Measurements from ENCODE around the gene BCL3. TPM values are rescaled to one million over a fixed set of nuclear protein-coding genes. Genes with fewer than 3 reads are reported as not detected.

BCL3 gene
- total RNA-seq (2012; rRNA removed): 5.7 and 5.8 TPM in 2 replicates

DNA sequence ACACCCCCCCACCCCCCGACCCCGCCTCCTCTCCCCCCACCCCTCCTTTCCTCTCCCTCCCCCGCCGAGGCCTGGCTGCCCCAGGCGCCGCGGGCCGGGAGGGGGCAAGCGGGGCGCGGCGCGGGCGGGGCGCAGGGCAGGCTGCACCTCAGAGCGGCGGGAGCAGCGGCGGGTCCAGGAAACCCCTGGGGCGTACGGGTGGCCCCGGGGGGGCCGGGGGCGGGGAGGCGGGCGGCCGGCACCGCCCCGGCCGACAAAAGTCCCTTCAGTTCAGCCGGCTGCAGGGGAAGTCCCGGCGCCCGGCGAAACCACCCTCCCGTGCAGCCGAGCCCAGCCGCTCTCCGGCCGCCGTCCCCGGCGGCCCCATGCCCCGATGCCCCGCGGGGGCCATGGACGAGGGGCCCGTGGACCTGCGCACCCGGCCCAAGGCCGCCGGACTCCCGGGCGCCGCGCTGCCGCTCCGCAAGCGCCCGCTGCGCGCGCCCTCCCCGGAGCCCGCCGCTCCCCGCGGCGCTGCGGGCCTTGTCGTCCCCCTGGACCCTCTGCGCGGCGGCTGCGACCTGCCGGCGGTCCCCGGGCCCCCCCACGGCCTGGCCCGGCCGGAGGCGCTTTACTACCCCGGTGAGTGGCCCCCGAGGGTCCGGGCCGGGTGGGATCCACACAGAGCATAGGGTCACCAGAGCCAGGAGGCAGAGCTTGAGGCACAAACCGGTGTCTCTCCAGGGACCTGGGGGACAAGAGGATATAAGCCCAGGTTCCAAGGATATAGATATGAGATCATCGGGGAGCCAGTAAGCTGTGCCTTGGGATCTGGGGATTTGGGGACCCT, at the start of gene BCL3:
Gene BCL3, plus strand, starts transcription at position 283 of the 829 bp plus-strand sequence. Its CDS starts 83 bp downstream, at position 366.
- Histone ChIP-seq H3K27me3 (ENCODE audit: control insufficient read depth, insufficient read depth, low read length) (no peaks in the 10 kb centered on the region), H3K4me3 (ENCODE audit: low read length) (peak within 1 kb of the TSS; percentile 77), H3K4me1 (ENCODE audit: control insufficient read depth, insufficient read depth, low read length) (peaks cover 63% of the 10 kb centered on the region), H3K4me2 (ENCODE audit: low read length) (peak within 1 kb of the TSS; percentile 95), H3K9ac (ENCODE audit: low read depth, low read length) (peak within 1 kb of the TSS; percentile 87), H3K36me3 (ENCODE audit: insufficient read depth, low read length) (peaks cover 20% of the 10 kb centered on the region), H3K9me3 (replicated peaks; ENCODE audit: low read length) (no peaks in the 10 kb centered on the region)

DNA sequence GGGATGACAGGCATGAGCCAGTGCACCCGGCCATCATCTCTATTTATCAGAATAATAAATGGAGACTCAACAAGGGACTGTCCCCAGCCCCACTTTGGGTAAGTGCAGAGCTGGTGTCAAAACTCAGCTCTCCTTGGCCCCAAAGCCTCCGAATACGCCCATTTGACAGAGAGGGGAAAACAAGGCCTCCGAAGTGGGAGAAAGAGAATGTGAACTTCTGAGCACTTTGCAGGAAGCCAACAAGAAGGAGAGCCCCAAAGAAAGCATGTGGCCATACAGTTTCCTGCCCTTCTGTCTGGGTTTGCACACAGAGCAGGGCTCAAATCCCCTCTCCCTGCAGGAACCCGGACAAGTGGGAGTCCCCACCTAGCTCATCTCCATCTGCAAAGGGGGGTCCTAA, 48.0 kb upstream of the BCL3 start:
- Histone ChIP-seq H3K27me3 (ENCODE audit: control insufficient read depth, insufficient read depth, low read length) (peaks cover 7% of the 10 kb centered on the region), H3K9ac (ENCODE audit: low read depth, low read length) (no peak overlapping the region)

GRCh38 chr19:44701228-44701627, 47.3 kb upstream of the BCL3 start:
- Histone ChIP-seq H3K9me3 (replicated peaks; ENCODE audit: low read length) (no peaks in the 10 kb centered on the region), H3K36me3 (ENCODE audit: insufficient read depth, low read length) (no peaks in the 10 kb centered on the region), H3K4me3 (ENCODE audit: low read length) (no peak overlapping the region), H3K9ac (ENCODE audit: low read depth, low read length) (no peak overlapping the region), H3K4me1 (ENCODE audit: control insufficient read depth, insufficient read depth, low read length) (no peaks in the 10 kb centered on the region), H3K4me2 (ENCODE audit: low read length) (no peak overlapping the region), H3K27me3 (ENCODE audit: control insufficient read depth, insufficient read depth, low read length) (peaks cover 12% of the 10 kb centered on the region)

More for the DNA sequence above, 48.0 kb upstream of the BCL3 start:
- no peaks in the 10 kb centered on the region for H3K36me3 ChIP-seq (ENCODE audit: insufficient read depth, low read length)
- H3K4me1 ChIP-seq (ENCODE audit: control insufficient read depth, insufficient read depth, low read length): no peaks in the 10 kb centered on the region
- no peak overlapping the region for H3K4me3 ChIP-seq (ENCODE audit: low read length)
- H3K9me3 ChIP-seq (replicated peaks; ENCODE audit: low read length): no peaks in the 10 kb centered on the region
- H3K4me2 ChIP-seq (ENCODE audit: low read length): no peak overlapping the region

- no peak overlapping the region for H3K9ac ChIP-seq (ENCODE audit: low read depth, low read length)
- no peak overlapping the region for H3K4me3 ChIP-seq (ENCODE audit: low read length)
- H3K4me2 ChIP-seq (ENCODE audit: low read length): no peak overlapping the region
- H3K36me3 ChIP-seq (ENCODE audit: insufficient read depth, low read length): no peaks in the 10 kb centered on the region
- H3K4me1 ChIP-seq (ENCODE audit: control insufficient read depth, insufficient read depth, low read length): no peaks in the 10 kb centered on the region
- no peaks in the 10 kb centered on the region for H3K9me3 ChIP-seq (replicated peaks; ENCODE audit: low read length)
- H3K27me3 ChIP-seq (ENCODE audit: control insufficient read depth, insufficient read depth, low read length): peaks cover 24% of the 10 kb centered on the region
These were observed 45.8 kb upstream of the BCL3 start for GRCh38 chr19:44702551-44703176.

GRCh38 chr19:44703336-44704078, 45.0 kb upstream of the BCL3 start:
- no peaks in the 10 kb centered on the region for H3K9me3 ChIP-seq (replicated peaks; ENCODE audit: low read length)
- H3K36me3 ChIP-seq (ENCODE audit: insufficient read depth, low read length): no peaks in the 10 kb centered on the region
- H3K27me3 ChIP-seq (ENCODE audit: control insufficient read depth, insufficient read depth, low read length): peaks cover 26% of the 10 kb centered on the region
- H3K9ac ChIP-seq (ENCODE audit: low read depth, low read length): no peak overlapping the region
- no peak overlapping the region for H3K4me3 ChIP-seq (ENCODE audit: low read length)
- no peaks in the 10 kb centered on the region for H3K4me1 ChIP-seq (ENCODE audit: control insufficient read depth, insufficient read depth, low read length)
- H3K4me2 ChIP-seq (ENCODE audit: low read length): no peak overlapping the region

- no peak overlapping the region for H3K4me2 ChIP-seq (ENCODE audit: low read length)
- no peak overlapping the region for H3K9ac ChIP-seq (ENCODE audit: low read depth, low read length)
- no peak overlapping the region for H3K4me3 ChIP-seq (ENCODE audit: low read length)
- H3K9me3 ChIP-seq (replicated peaks; ENCODE audit: low read length): no peaks in the 10 kb centered on the region
- H3K36me3 ChIP-seq (ENCODE audit: insufficient read depth, low read length): no peaks in the 10 kb centered on the region
- H3K4me1 ChIP-seq (ENCODE audit: control insufficient read depth, insufficient read depth, low read length): no peaks in the 10 kb centered on the region
- peaks cover 26% of the 10 kb centered on the region for H3K27me3 ChIP-seq (ENCODE audit: control insufficient read depth, insufficient read depth, low read length)
These were observed 43.5 kb upstream of the BCL3 start for GRCh38 chr19:44704982-44705381.

- Histone ChIP-seq H3K4me2 (ENCODE audit: low read length) (no peak overlapping the region), H3K9ac (ENCODE audit: low read depth, low read length) (no peak overlapping the region), H3K9me3 (replicated peaks; ENCODE audit: low read length) (no peaks in the 10 kb centered on the region), H3K27me3 (ENCODE audit: control insufficient read depth, insufficient read depth, low read length) (peaks cover 26% of the 10 kb centered on the region), H3K4me3 (ENCODE audit: low read length) (no peak overlapping the region), H3K36me3 (ENCODE audit: insufficient read depth, low read length) (no peaks in the 10 kb centered on the region), H3K4me1 (ENCODE audit: control insufficient read depth, insufficient read depth, low read length) (no peaks in the 10 kb centered on the region)
These were observed 43.0 kb upstream of the BCL3 start for GRCh38 chr19:44705502-44706010.

DNA sequence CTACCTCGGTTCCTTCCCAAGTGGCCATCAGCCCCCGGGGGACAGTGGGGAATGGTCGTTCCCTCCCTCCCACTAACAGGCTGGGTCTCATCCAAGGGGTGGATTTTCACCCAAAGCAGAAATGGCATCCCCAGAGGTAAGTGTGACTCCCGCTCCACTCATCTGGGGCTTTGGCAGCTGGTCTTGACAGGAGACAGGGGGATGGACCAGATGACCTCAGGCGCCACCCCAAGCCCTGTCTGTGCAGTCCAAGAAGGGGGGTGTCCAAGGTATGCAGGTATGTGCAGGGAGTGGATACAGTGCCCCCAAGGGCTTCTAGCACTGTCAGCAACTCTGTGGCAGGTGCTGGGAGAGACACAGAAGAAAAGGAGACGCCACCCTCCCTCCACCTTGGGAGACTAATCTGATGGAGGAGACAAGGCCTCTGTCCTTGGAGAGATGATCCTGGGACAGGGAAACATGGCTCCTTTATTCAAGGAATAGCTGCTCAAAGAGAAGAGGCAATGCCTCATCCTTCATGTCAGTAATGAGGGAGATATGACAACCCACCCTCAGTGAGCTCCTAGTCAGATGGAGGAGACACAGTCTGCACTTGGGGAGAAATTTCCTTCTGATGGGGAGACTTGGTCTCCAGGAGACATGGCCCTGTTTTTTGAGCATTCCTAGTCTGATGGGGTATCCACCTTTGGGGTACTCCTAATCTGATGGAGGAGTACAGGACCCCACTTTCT, 41.8 kb upstream of the BCL3 start:
- Histone ChIP-seq H3K9ac (ENCODE audit: low read depth, low read length) (no peak overlapping the region), H3K9me3 (replicated peaks; ENCODE audit: low read length) (no peaks in the 10 kb centered on the region), H3K4me2 (ENCODE audit: low read length) (no peak overlapping the region), H3K27me3 (ENCODE audit: control insufficient read depth, insufficient read depth, low read length) (peaks cover 29% of the 10 kb centered on the region), H3K4me1 (ENCODE audit: control insufficient read depth, insufficient read depth, low read length) (no peaks in the 10 kb centered on the region), H3K36me3 (ENCODE audit: insufficient read depth, low read length) (no peaks in the 10 kb centered on the region), H3K4me3 (ENCODE audit: low read length) (no peak overlapping the region)

GRCh38 chr19:44707794-44708193, 40.7 kb upstream of the BCL3 start:
- Histone ChIP-seq H3K36me3 (ENCODE audit: insufficient read depth, low read length) (no peaks in the 10 kb centered on the region), H3K9me3 (replicated peaks; ENCODE audit: low read length) (no peaks in the 10 kb centered on the region), H3K4me1 (ENCODE audit: control insufficient read depth, insufficient read depth, low read length) (no peaks in the 10 kb centered on the region), H3K27me3 (ENCODE audit: control insufficient read depth, insufficient read depth, low read length) (peaks cover 29% of the 10 kb centered on the region), H3K4me2 (ENCODE audit: low read length) (no peak overlapping the region), H3K9ac (ENCODE audit: low read depth, low read length) (no peak overlapping the region), H3K4me3 (ENCODE audit: low read length) (no peak overlapping the region)

DNA sequence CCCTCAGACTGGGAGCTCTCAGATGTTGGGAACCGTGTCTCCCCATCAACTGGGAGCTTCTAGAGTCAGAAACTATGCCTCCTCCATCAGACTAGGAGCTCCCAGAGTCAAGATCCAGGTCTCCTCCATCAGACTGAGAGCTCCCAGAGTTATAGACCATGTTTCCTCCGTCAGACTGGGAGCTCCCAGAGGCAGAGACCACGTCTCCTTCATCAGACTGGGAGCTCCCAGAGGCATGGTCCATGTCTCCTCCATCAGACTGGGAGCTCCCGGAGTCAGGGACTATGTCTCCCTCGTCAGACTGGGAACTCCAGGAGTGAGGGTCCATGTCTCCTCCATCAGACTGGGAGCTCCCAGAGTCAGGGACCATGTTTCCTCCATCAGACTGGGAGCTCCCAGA, 39.6 kb upstream of the BCL3 start:
- H3K9me3 ChIP-seq (replicated peaks; ENCODE audit: low read length): no peaks in the 10 kb centered on the region
- no peak overlapping the region for H3K4me2 ChIP-seq (ENCODE audit: low read length)
- H3K36me3 ChIP-seq (ENCODE audit: insufficient read depth, low read length): no peaks in the 10 kb centered on the region
- peaks cover 29% of the 10 kb centered on the region for H3K27me3 ChIP-seq (ENCODE audit: control insufficient read depth, insufficient read depth, low read length)
- no peaks in the 10 kb centered on the region for H3K4me1 ChIP-seq (ENCODE audit: control insufficient read depth, insufficient read depth, low read length)
- no peak overlapping the region for H3K4me3 ChIP-seq (ENCODE audit: low read length)
- H3K9ac ChIP-seq (ENCODE audit: low read depth, low read length): no peak overlapping the region
